SK-N-SH treated with all-trans-retinoic acid at 6 μM for 48 hours (cell line): ENCODE measurements around the gene MED15.

Experiments used
- ARNTL ChIP-seq: fragments of 450-650 bp; formaldehyde crosslinking; IDR thresholded peaks from 2 replicates; pipeline ENCODE4 v1.5.0; 2020; ENCODE audit warnings: low read depth, mild to moderate bottlenecking, moderate library complexity, borderline replicate concordance
- CREB5 ChIP-seq: fragments of 250-450 bp; sonication (Bioruptor Pico); IDR thresholded peaks from 2 replicates; pipeline ENCODE4 v1.5.1; 2020; ENCODE audit warnings: low read depth, mild to moderate bottlenecking, moderate library complexity
- CSRNP3 ChIP-seq: fragments of 250-450 bp; sonication (Bioruptor Pico); IDR thresholded peaks from 2 replicates; pipeline ENCODE4 v1.5.1; 2021; ENCODE audit warnings: mild to moderate bottlenecking, moderate library complexity
- ESRRG ChIP-seq: fragments of 250-450 bp; sonication (Bioruptor Pico); IDR thresholded peaks from 2 replicates; pipeline ENCODE4 v1.6.1; 2021; ENCODE audit warnings: mild to moderate bottlenecking
- GLIS3 ChIP-seq: fragments of 250-450 bp; sonication (Bioruptor Pico); IDR thresholded peaks from 2 replicates; pipeline ENCODE4 v1.5.0; 2020; ENCODE audit warnings: mild to moderate bottlenecking, moderate library complexity
- PATZ1 ChIP-seq: fragments of 250-450 bp; sonication (Bioruptor Pico); IDR thresholded peaks from 2 replicates; pipeline ENCODE4 v1.8.0; 2020; ENCODE audit warnings: mild to moderate bottlenecking, moderate library complexity, borderline replicate concordance
- POU6F1 ChIP-seq: fragments of 250-450 bp; sonication (Bioruptor Pico); IDR thresholded peaks from 2 replicates; pipeline ENCODE4 v1.8.0; 2021; ENCODE audit warnings: low read depth, mild to moderate bottlenecking, moderate library complexity, borderline replicate concordance
- RARB ChIP-seq: fragments of 250-450 bp; sonication (Bioruptor Pico); IDR thresholded peaks from 2 replicates; pipeline ENCODE4 v1.8.0; 2021; ENCODE audit warnings: mild to moderate bottlenecking, moderate library complexity
- TCF4 ChIP-seq: fragments of 250-450 bp; sonication (Bioruptor Pico); IDR thresholded peaks from 2 replicates; pipeline ENCODE4 v1.8.0; 2021; ENCODE audit warnings: mild to moderate bottlenecking, moderate library complexity, borderline replicate concordance
- TSHZ2 ChIP-seq: fragments of 250-450 bp; sonication (Bioruptor Pico); IDR thresholded peaks from 2 replicates; pipeline ENCODE4 v1.5.0; 2020; ENCODE audit warnings: mild to moderate bottlenecking, moderate library complexity
- ZC3H10 ChIP-seq: fragments of 250-450 bp; sonication (Bioruptor Pico); IDR thresholded peaks from 2 replicates; pipeline ENCODE4 v1.5.1; 2021; ENCODE audit warnings: mild to moderate bottlenecking, moderate library complexity
- ZFP3 ChIP-seq: fragments of 250-450 bp; sonication (Bioruptor Pico); IDR thresholded peaks from 2 replicates; pipeline ENCODE4 v1.5.0; 2020; ENCODE audit warnings: mild to moderate bottlenecking, moderate library complexity
- ZFP30 ChIP-seq: fragments of 450-650 bp; formaldehyde crosslinking; IDR thresholded peaks from 2 replicates; pipeline ENCODE4 v1.5.0; 2022; ENCODE audit warnings: mild to moderate bottlenecking, moderate library complexity

GRCh38 chr22:20560716-20561115, 53.3 kb downstream of the MED15 start:
- TF ChIP-seq ZFP3 (CRISPR knock-in tag): no peak
- TF ChIP-seq GLIS3: no peak
- TF ChIP-seq RARB (CRISPR knock-in tag): no peak
- TF ChIP-seq PATZ1 (CRISPR knock-in tag): no peak
- TF ChIP-seq ZC3H10: no peak
- no peak for TF ChIP-seq ARNTL (CRISPR knock-in tag)
- no peak for TF ChIP-seq CREB5
- TF ChIP-seq CSRNP3: no peak
- no peak for TF ChIP-seq TCF4 (CRISPR knock-in tag)
- TF ChIP-seq POU6F1 (CRISPR knock-in tag): no peak
- TF ChIP-seq TSHZ2: no peak
- TF ChIP-seq ZFP30 (CRISPR knock-in tag): no peak
- no peak for TF ChIP-seq ESRRG (CRISPR knock-in tag)
